Neural cell (in vitro differentiated cells): ENCODE measurements around the gene PDHB. TPM values are rescaled to one million over a fixed set of nuclear protein-coding genes. Genes with fewer than 3 reads are reported as not detected.
A peak's percentile ranks its signal among the peaks of the same experiment; 100 is the strongest.

Experiments used
- H2AFZ ChIP-seq: fragments of 200-600, 300-800 bp; sonication (generic), shearing (Covaris generic); 2 replicates; pipeline ENCODE4 v1.6.0; 2014; ENCODE audit warnings: low read depth, mild to moderate bottlenecking, antibody characterized with exemption, low read length, moderate library complexity
- H3F3A ChIP-seq: fragments of 200-600 bp; shearing (Covaris generic); 2 replicates; pipeline ENCODE4 v1.6.1; 2016; ENCODE audit warnings: mild to moderate bottlenecking, moderate library complexity, mixed read lengths, antibody characterized with exemption, low read length; ENCODE audit not compliant: insufficient read depth, poor library complexity, severe bottlenecking
- H3K27ac ChIP-seq: fragments of 200-600, 300-800 bp; sonication (generic), shearing (Covaris generic); 2 replicates; pipeline ENCODE4 v1.5.1; 2014; ENCODE audit warnings: mild to moderate bottlenecking, low read length, moderate library complexity
- H3K27me3 ChIP-seq: fragments of 300-800, 200-600 bp; sonication (generic), shearing (Covaris generic); 2 replicates; pipeline ENCODE4 v1.6.0; 2014; ENCODE audit warnings: mild to moderate bottlenecking, low read depth, low read length, moderate library complexity; ENCODE audit not compliant: insufficient read depth
- H3K36me3 ChIP-seq: fragments of 300-800, 200-600 bp; sonication (generic), shearing (Covaris generic); 2 replicates; pipeline ENCODE4 v1.5.1; 2014; ENCODE audit warnings: mild to moderate bottlenecking, antibody characterized with exemption, low read length, moderate library complexity; ENCODE audit not compliant: insufficient read depth
- H3K4me2 ChIP-seq: fragments of 300-800, 200-600 bp; sonication (generic), shearing (Covaris generic); 2 replicates; pipeline ENCODE4 v1.6.0; 2014; ENCODE audit warnings: mild to moderate bottlenecking, low read length
- H3K4me3 ChIP-seq: fragments of 300-800, 200-600 bp; sonication (generic), shearing (Covaris generic); 2 replicates; pipeline ENCODE4 v1.5.1; 2014; ENCODE audit warnings: mild to moderate bottlenecking, low read length, moderate library complexity
- H3K79me2 ChIP-seq: fragments of 200-600 bp; shearing (Covaris generic); replicated peaks from 2 replicates; pipeline ENCODE4 v1.6.0; 2014; ENCODE audit warnings: mild to moderate bottlenecking, low read length, moderate library complexity; ENCODE audit not compliant: insufficient read depth
- H3K9ac ChIP-seq: fragments of 300-800, 200-600 bp; sonication (generic), shearing (Covaris generic); 2 replicates; pipeline ENCODE4 v1.6.1; 2016; ENCODE audit warnings: mild to moderate bottlenecking, low read length, mixed read lengths
- H3K9me2 ChIP-seq: fragments of 200-600 bp; shearing (Covaris generic); 2 replicates; pipeline ENCODE4 v1.6.1; 2016; ENCODE audit warnings: mild to moderate bottlenecking, low read length, mixed read lengths; ENCODE audit not compliant: insufficient read depth
- H3K9me3 ChIP-seq: fragments of 200-600, 300-800 bp; sonication (generic), shearing (Covaris generic); 2 replicates; pipeline ENCODE4 v1.6.1; 2016; ENCODE audit warnings: mild to moderate bottlenecking, mixed run types, low read length, moderate library complexity, mixed read lengths
- H4K20me1 ChIP-seq: fragments of 200-600 bp; shearing (Covaris generic); 2 replicates; pipeline ENCODE4 v1.6.1; 2016; ENCODE audit warnings: mild to moderate bottlenecking, mixed run types; ENCODE audit not compliant: insufficient read depth
- EP300 ChIP-seq: fragments of 450-650 bp; conservative IDR thresholded peaks from 2 replicates; pipeline ENCODE4 v1.6.1; 2014; ENCODE audit warnings: antibody characterized with exemption, mild to moderate bottlenecking, moderate library complexity; ENCODE audit not compliant: poor library complexity, severe bottlenecking
- EZH2 ChIP-seq: fragments of 200-600, 300-800 bp; shearing (Covaris generic), sonication (generic); IDR thresholded peaks from 2 replicates; pipeline ENCODE4 v1.6.1; 2014; ENCODE audit warnings: antibody characterized with exemption, low read length, borderline replicate concordance, mild to moderate bottlenecking; ENCODE audit not compliant: insufficient read depth, poor library complexity, severe bottlenecking
- MXI1 ChIP-seq: fragments of 450-650 bp; conservative IDR thresholded peaks from 2 replicates; pipeline ENCODE4 v1.6.1; 2014; ENCODE audit warnings: antibody characterized with exemption, mild to moderate bottlenecking; ENCODE audit not compliant: poor library complexity, severe bottlenecking
- POLR2AphosphoS5 ChIP-seq: IDR thresholded peaks from 2 replicates; pipeline ENCODE4 v1.6.1; 2012
- RAD21 ChIP-seq: fragments of 450-650 bp; conservative IDR thresholded peaks from 2 replicates; pipeline ENCODE4 v1.6.1; 2014; ENCODE audit warnings: antibody characterized with exemption, mild to moderate bottlenecking, moderate library complexity
- SMC3 ChIP-seq: fragments of 450-650 bp; conservative IDR thresholded peaks from 2 replicates; pipeline ENCODE4 v1.6.1; 2014; ENCODE audit warnings: antibody characterized with exemption, mild to moderate bottlenecking, moderate library complexity; ENCODE audit not compliant: poor library complexity
- TAF1 ChIP-seq: IDR thresholded peaks from 2 replicates; pipeline ENCODE4 v1.6.1; 2012; ENCODE audit warnings: low read depth
- polyA plus RNA-seq: library from polyadenylated mRNA; depleted of rRNA; stranded (reverse); fragments of >200 nt; gene quantifications from 2 replicates; pipeline ENCODE4 v1.2.3, GENCODE V29; 2014
- TF ChIP-seq, protein P1 (sequence below): fragments of 450-650 bp; IDR thresholded peaks from 2 replicates; pipeline ENCODE4 v1.5.1; 2014; ENCODE audit warnings: antibody characterized with exemption, mild to moderate bottlenecking, moderate library complexity; ENCODE audit not compliant: poor library complexity, severe bottlenecking
- TF ChIP-seq, protein P2 (sequence below): IDR thresholded peaks from 2 replicates; pipeline ENCODE4 v1.6.1; 2012; ENCODE audit warnings: borderline replicate concordance

PDHB gene
- polyA plus RNA-seq, 1 donor from 2014 or later = 154 TPM

DNA sequence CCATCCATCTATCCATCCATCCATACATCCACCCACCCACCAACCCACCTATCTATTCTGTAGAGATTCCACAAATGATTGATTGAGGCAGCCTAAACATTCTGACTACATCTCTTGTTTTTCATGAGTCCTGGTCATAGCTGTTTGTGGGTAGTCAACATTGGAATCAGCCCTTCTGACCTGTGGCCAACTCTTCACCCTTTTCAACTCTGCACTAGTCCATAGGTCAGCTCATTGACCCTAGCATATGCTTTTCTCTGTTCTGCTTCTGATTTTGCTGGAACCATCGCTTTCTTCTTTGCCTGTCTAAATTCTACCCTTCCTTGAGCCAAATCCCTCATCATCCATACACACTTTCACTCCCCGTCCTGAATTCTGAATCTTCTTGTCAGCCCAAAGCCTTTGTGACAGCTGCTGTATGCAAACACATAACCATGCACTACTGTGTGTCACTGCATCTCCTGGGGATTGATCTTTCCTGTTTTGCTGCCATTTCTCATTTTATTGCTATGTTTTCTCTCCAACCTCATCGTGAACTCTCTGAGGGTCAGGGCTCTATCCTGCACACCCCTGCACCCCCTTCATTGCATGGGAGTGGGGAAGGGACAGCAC lies 41.4 kb upstream of the PDHB start:
- Histone ChIP-seq H3K4me2 (no peak overlapping the region), H3K4me3 (no peak overlapping the region), H3K27ac (peak overlapping the region; percentile 10), H2AFZ (peak overlapping the region; percentile 3), H3K9me2 (no peaks in the 10 kb centered on the region), H3F3A (no peaks in the 10 kb centered on the region), H3K9ac (no peak overlapping the region), H4K20me1 (no peaks in the 10 kb centered on the region), H3K36me3 (no peaks in the 10 kb centered on the region), H3K79me2 (no peaks in the 10 kb centered on the region), H3K27me3 (no peaks in the 10 kb centered on the region), H3K9me3 (no peaks in the 10 kb centered on the region)
- peak; percentile 45 for TF ChIP-seq POLR2AphosphoS5
- TF ChIP-seq EP300 = peak; percentile 47
- no peak for TF ChIP-seq EZH2

DNA sequence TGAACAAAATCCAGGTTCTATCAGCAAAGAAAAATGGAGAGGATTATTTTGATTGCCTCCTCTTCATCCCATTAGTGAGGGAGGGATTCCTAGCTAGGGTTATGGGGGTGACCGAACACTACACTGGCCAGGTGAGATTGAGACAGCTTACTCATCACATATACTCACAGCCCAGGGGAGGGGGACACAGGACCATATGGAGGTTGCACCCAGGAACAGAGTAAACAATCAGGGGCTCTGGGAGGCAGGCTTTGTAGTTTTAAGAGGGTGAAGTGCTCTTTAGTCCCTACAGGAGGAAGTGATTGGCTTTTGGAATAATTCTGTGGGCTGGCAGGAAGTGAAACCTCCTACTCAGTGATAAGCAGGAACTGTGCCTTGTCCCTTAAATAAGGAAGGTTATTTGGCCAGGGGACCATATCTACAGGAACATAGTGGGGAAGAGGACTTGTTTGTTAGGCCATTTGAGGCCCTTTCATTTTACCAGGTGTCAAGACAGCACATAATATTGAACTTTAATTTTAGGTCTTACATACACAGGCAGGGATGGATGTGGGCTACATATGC lies 40.8 kb upstream of the PDHB start:
- Histone ChIP-seq H3K79me2 (no peaks in the 10 kb centered on the region), H3K4me2 (no peak overlapping the region), H3F3A (no peaks in the 10 kb centered on the region), H3K36me3 (no peaks in the 10 kb centered on the region), H3K9me2 (no peaks in the 10 kb centered on the region), H4K20me1 (no peaks in the 10 kb centered on the region), H3K9ac (no peak overlapping the region), H3K9me3 (no peaks in the 10 kb centered on the region), H3K4me3 (no peak overlapping the region), H3K27me3 (no peaks in the 10 kb centered on the region), H2AFZ (no peak overlapping the region), H3K27ac (no peak overlapping the region)
- TF ChIP-seq SMC3 (no peak), EZH2 (no peak), POLR2AphosphoS5 (no peak), MXI1 (no peak), RAD21 (no peak), TAF1 (no peak), EP300 (no peak)
- TF ChIP-seq, protein P1, sequence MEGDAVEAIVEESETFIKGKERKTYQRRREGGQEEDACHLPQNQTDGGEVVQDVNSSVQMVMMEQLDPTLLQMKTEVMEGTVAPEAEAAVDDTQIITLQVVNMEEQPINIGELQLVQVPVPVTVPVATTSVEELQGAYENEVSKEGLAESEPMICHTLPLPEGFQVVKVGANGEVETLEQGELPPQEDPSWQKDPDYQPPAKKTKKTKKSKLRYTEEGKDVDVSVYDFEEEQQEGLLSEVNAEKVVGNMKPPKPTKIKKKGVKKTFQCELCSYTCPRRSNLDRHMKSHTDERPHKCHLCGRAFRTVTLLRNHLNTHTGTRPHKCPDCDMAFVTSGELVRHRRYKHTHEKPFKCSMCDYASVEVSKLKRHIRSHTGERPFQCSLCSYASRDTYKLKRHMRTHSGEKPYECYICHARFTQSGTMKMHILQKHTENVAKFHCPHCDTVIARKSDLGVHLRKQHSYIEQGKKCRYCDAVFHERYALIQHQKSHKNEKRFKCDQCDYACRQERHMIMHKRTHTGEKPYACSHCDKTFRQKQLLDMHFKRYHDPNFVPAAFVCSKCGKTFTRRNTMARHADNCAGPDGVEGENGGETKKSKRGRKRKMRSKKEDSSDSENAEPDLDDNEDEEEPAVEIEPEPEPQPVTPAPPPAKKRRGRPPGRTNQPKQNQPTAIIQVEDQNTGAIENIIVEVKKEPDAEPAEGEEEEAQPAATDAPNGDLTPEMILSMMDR = no peak
- TF ChIP-seq, protein P2, sequence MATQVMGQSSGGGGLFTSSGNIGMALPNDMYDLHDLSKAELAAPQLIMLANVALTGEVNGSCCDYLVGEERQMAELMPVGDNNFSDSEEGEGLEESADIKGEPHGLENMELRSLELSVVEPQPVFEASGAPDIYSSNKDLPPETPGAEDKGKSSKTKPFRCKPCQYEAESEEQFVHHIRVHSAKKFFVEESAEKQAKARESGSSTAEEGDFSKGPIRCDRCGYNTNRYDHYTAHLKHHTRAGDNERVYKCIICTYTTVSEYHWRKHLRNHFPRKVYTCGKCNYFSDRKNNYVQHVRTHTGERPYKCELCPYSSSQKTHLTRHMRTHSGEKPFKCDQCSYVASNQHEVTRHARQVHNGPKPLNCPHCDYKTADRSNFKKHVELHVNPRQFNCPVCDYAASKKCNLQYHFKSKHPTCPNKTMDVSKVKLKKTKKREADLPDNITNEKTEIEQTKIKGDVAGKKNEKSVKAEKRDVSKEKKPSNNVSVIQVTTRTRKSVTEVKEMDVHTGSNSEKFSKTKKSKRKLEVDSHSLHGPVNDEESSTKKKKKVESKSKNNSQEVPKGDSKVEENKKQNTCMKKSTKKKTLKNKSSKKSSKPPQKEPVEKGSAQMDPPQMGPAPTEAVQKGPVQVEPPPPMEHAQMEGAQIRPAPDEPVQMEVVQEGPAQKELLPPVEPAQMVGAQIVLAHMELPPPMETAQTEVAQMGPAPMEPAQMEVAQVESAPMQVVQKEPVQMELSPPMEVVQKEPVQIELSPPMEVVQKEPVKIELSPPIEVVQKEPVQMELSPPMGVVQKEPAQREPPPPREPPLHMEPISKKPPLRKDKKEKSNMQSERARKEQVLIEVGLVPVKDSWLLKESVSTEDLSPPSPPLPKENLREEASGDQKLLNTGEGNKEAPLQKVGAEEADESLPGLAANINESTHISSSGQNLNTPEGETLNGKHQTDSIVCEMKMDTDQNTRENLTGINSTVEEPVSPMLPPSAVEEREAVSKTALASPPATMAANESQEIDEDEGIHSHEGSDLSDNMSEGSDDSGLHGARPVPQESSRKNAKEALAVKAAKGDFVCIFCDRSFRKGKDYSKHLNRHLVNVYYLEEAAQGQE = no peak
